ENCODE data around the gene SLC15A1.

SLC15A1 gene

GRCh38 chr13:98749501-98749900 lies 3.0 kb downstream of the SLC15A1 start:
- DNase-seq = no peak

DNA sequence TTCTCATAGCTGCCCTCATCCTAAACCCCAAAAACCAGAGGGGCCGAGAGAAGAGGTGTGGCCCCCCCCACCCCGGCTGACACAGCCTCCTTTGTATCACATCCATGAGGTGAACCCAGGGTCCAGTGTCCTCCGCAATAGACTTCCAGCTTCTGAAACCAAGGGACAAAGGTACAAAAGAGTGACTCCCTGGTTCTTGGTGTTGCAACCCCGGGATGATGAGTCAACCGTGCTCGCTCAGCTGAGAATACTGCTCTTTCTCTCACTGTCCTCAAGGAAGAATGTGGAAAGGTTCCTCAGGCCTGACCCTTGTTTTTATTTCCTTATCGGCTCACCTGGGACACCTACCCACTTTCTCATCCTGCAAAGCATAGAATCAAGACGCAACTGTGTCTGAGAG lies 5.5 kb downstream of the SLC15A1 start:
- DNase-seq = no peak

DNA sequence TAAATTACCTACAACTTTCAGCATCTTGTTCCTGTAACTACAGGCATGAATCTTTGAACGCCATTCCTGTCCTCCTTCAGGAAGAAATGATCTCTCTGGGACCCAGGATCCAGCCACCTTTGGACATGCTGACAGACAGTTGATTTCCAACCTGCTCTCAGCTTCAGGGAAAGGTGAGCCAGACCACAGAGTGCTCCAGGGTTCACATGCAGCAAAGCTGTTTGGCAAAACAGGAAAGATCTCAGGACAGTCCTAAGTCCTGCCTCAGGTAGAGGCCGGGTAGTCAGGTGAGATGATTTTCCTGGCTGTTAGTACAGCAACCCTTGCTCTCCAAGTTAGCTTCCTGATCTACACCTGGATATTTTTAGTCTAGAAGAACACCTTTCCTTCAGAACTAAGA lies 9.1 kb downstream of the SLC15A1 start:
- DNase-seq = no peak

- no peak for DNase-seq
Observed at GRCh38 chr13:98742961-98743360, 9.5 kb downstream of the SLC15A1 start.

- peak; percentile 75 for DNase-seq
Observed at GRCh38 chr13:98741741-98742435, 10.6 kb downstream of the SLC15A1 start.

DNA sequence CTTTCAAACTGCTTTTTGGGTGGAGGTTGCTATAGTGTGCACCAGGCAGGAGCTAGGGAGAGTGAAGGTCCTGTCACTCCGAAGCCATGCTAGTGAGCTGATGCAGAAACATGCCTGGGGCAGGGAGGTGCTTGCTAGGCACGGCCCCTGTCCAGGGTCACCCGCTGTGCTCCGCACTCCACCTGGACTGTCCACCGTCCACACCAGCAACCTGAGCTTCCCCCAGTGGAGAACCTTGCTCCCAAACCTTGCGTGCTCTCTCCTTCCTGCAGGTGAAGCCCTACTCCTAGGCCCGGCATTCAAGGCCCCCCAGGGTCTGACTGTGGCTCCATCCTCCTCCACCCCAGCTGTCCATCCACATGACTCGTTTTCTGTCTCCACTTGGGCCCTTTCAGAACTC lies 12.3 kb downstream of the SLC15A1 start:
- no peak for DNase-seq

GRCh38 chr13:98738993-98739392 lies 13.5 kb downstream of the SLC15A1 start:
- DNase-seq = no peak

- DNase-seq = no peak
Observed at GRCh38 chr13:98738213-98738612, 14.3 kb downstream of the SLC15A1 start.

- DNase-seq = peak; percentile 91
Observed at GRCh38 chr13:98731925-98732324, 20.5 kb downstream of the SLC15A1 start.

GRCh38 chr13:98731038-98731437 lies 21.4 kb downstream of the SLC15A1 start:
- no peak for DNase-seq

GRCh38 chr13:98730441-98730840 lies 22.0 kb downstream of the SLC15A1 start:
- DNase-seq = no peak

- DNase-seq = no peak
Observed at GRCh38 chr13:98729658-98730057, 22.8 kb downstream of the SLC15A1 start.

DNA sequence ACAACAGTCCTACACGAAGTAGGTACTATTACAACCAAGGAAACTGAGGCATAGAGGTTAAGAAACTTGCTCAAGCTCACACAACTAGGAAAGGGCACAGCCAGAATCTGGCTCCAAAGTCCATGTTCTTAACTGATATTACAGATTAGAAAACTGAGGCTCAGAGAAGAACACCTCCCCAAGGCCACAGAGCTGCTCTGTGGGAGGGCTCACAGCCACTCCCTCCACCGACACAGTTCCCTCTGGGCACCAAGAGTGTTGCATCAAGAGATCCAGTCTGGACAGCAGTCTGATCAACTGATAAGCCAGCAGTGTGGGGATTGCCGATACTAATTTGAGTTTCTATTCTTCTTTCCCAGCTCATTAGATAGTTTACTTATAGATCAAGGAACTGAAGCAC lies 29.5 kb downstream of the SLC15A1 start:
- no peak for DNase-seq

DNA sequence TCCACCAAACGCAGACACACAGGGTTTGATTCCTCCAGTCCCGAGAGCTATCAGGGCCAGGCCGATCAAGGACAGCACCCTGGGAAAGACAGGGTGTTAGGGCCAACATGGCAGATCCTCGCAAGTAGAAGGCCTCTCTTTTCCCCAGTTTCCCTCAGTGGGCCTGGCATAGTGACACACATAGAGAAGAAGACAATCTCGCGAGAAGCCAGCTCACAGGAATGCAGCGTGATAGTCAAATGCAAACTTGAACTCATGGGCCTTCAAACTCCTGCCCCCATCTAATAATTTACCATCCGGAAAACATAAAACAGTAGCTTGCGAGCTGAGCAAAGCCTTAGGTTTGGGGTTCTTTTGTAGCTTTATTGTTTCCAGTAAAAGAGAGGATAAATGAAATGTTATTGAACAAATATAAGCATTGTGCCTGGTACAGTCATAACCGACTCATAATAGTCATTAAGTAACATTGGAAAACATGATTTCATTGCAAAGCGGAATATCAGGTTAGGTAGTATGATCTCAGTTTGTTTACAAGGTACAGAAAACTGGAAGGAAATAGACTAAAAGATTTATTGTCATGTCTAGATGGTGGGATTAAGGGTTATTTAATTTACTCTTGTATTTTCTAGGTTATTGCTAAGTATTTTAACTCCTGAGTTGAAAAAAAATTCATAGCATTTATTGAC lies 30.5 kb downstream of the SLC15A1 start:
- DNase-seq = no peak

DNA sequence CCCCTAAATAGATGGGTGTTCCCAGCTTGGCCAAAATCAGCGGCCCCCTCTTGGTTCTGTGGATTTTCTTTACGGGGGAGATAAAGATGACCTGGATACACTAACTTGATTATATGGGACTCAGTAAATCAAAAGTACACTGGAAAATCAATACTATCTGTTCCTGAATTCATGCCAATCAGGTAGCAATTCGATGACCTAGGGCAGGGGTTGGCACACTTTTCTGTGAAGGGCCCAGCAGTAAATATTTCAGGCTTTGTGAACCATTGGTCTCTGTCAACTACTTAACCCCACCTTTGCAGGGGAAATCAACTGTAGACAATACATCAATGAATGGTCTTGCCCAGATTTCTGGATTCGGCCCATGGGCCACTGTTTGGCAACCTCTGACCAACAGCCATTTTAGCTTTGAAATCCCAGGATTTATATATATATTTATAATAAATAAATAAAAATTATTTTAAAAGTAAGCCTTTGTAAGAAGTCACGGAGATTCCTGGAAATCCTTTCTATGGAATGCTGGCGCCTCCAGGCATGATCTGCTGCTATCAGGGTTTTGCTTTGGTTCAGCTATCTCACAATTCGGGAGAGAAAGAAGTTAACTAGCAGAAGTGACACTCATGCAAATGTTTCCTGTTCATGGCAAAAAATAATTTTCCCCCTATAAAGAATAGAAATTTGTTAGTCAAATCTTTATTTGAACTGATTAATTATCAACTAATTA lies 32.8 kb downstream of the SLC15A1 start:
- no peak for DNase-seq

DNA sequence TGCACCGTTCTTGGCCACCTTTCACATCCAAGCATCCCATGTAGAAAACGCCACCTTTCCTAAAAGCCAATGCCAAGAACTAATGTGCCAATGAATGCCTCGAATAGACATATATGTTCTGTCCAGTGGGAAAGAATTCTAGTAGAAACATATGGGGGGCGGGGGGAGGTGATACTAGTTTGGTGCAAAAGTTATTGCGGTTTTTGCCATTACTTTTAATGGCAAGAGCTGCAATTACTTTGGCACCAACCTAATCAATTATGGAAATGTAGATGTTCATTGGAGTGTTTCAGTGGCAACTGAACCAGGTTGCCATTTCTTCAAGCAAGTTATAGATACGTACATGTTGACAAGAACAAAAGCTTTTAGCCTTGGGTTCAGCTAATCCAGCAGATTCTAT lies 34.6 kb downstream of the SLC15A1 start:
- DNase-seq = no peak

DNA sequence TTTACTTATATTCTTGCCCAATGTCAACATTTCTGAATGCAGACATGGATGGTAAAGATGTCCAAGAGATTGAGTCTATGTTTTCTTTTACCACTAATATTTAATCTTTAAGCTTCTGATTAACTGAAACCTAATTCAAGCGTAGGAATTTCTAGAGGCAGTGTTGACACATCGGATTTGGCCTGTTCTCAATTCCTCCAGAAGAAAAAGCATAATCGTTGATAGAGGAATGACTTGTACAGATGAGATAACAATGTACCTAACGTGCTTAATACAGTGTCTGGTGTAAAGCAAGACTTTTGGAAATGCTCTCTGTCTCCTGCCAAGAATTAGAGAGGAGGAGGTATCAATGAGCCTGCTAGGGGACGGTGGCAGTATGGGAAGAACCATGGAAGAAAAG lies 35.2 kb downstream of the SLC15A1 start:
- no peak for DNase-seq

GRCh38 chr13:98710521-98710920 lies 42.0 kb downstream of the SLC15A1 start:
- peak; percentile 61 for DNase-seq

GRCh38 chr13:98707281-98707999 lies 45.0 kb downstream of the SLC15A1 start:
- DNase-seq = no peak

- no peak for DNase-seq
Observed at GRCh38 chr13:98706446-98707110, 45.9 kb downstream of the SLC15A1 start.

- DNase-seq = no peak
Observed at GRCh38 chr13:98697791-98698190, 54.7 kb downstream of the SLC15A1 start.

DNA sequence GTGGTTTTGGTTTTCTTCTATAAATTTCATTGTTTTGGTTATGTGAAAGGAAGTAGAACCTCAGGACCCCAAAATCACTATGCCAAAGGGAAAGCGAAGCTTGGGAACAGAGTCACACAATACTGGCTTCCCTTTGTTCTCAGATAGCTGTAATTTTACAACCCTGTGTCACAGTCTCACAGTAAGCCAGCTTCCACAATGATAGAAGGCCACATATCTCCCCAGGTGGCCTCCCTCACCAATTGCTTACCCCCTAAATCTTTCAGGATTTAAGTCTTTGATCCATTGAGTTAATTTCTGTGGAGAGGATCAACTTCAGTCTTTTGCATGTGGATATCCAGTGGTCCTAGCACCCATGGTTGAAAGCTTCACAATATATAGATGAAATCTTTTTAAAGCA lies 58.7 kb downstream of the SLC15A1 start:
- DNase-seq = no peak

DNA sequence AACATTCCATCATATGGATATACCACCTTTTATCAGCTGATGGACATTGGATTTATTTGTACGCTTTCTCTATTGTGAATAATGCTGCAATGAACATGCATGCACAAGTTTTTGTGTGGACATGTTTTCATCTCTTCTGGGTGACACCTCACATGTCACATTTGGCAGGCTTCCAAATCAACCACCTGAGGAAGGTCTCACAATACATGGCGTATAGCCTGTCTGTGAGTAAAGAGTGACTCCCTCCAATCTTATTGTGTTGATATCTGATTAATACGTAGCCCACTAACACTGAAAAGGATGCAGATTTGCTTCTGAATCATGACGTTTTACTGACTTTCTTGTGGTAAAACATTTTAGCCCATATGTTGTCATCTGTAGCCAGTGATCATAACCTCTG lies 61.1 kb downstream of the SLC15A1 start:
- DNase-seq = no peak
